ENCODE results near the gene KIF2A.

The KIF2A gene

DNA sequence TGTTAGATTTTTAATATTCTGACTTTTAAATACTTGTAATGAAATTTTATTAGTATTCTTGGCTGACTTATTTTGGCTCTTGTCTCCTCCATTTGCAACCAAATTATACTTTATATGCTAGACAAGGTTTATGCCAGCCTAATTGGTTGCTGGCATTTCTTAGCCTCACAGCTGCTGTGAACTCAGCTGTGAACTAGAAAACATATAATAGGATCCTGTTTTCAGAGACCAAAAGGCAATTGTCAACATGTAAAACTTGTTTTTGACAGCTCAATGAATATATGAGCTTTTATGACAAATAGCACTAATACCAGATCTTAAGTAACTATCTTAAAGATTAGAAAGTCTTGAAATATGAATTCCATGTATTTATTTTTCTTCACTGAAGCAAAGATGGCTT is 25.9 kb downstream of the KIF2A start:
- no peak for DNase-seq

DNA sequence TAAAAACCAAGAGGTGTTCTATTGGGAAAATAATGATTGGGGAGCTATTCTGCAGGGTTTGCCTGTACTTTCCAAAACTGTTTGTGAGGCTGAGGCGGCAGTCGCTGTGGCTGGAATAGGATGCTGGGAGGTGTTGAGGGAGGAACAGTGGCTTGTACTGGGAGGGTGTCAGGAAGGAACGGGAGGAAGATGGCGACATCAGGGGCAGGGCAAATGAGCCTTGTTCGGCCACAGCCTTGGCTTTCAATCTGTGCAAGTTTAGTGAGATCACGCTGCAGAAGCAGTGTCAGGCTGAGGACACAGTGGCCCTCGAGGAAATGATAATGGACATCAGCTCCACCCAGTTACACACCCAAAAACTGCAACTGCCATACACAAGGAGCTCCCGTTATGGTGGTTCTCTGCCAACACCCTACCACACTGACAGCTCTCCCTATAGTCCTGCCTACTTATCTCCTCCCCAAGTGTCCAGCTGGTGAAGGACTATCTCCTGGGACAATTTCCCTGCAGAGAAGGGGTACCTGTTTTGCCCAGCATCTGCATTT is 27.3 kb downstream of the KIF2A start:
- DNase-seq = no peak

DNA sequence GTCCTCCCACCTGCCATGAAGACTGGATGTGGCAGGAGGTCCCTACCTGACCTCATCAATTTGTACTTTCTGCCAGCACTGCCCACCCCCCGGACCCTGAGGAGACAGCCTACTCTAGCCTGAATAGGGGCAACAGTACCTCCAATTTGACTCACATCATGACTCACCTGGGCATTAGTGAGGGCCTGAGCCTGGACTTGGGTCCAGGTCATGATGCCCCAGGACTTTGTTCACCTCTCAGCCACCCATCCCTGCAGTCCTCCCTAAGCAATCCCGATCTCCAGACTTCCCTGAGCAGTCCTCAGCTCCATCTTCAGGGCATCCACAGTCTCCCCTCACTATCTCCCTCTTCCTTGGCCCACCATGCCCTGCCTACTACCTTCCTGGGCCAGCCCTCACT is 28.1 kb downstream of the KIF2A start:
- DNase-seq = no peak

DNA sequence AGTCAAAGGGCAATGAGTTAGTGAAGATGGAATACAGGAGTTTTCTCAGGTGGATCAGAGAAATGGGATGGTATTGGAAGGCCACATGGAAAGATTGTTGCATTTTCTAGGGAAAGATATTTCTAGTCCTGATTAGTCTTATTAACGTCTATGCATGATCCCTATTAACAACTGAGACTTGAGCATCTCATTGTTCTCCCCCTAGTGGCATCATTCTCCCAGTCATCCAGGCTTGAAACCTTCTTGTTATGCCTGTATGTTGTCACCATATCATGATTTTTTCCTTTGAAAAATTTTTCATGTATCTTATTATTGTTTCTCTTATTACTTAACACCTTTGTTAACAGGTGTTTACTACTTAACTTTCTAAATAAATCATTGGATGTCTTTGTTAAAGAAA is 34.4 kb downstream of the KIF2A start:
- no peak for DNase-seq

DNA sequence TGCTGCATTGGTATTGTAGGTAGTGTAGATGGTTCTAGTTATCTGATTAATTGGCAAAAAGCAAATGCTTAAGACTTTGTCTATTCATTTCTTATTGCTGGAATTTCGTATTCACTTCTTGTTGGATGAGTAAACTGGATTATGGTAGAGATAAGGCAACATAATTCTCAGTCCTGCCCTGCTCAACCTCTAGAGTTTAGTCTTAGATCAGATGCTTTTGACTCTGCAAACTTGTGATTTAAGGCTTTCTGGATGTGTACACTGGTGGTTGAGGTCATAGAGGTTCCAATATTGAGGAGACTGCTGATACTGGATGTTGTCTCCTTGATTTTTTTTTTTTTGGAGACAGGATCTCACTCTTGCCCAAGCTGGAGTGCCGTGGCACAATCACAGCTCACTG is 35.0 kb downstream of the KIF2A start:
- no peak for DNase-seq

DNA sequence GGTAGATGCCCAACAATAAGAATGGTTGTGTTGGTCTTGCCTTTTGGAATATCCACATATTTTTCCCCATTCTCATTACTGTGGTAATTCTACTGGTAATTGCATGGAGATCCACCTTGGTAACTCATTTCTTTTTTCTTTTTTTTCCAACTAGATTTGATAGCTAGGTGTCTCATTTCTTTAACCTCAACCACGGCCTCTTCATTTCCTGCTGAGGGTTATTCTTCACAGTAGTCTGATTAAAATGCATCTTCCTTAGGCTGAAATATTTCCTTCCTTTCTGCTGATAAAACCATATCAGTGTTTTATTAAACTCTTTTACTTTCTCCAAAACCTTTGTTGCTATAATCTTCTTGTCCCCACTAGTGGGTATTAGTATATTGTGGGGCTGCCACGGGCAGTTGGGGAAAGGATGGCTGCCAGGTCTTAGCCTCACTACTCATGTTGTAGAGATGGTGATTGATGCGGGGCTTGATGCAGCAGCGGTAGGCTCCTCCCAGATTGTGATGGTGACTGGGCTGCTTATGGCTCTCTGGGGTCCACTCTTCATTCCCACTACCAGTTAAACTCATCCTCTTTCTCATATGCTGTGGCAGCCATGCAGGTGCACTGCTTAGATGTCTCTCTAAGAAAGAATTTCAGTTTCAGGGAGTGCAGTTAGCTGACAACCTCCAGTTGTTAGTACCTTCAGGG is 35.9 kb downstream of the KIF2A start:
- DNase-seq = peak; percentile 7

DNA sequence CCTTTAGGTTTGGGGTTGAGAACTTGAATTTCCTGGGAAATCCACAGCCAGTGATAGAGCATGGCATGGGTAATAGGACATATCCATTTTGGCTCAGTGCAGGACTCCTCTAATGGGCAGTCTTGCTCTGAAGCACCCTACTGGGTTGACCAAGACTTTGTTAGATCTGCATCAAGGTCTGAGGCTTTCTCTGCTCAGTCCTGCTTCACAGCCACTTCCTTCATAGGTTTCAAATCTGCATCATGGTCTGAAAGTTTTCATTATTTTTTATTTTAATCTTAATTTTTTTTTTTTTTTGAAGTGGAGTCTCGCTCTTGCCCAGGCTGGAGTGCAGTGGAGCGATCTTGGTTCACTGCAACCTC is 36.5 kb downstream of the KIF2A start:
- no peak for DNase-seq

DNA sequence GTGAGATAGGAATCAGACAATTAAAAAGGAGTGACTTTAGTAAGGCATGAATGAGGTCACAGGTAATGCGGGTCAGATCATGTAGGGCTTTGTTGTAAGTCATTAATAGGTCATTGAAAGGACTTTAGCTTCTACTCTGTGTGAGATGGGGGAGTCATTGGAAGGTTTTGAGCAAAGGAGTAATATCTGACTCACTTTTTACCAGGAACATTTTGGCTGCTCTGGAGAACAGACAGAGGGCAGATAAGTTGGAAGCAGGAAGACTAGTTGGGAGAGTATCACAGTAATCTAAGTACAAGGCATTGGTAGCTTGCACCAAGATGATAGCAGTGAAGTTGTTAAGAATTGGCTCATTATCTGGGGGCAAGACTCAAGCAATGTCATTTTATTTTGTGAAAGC is 37.4 kb downstream of the KIF2A start:
- no peak for DNase-seq

DNA sequence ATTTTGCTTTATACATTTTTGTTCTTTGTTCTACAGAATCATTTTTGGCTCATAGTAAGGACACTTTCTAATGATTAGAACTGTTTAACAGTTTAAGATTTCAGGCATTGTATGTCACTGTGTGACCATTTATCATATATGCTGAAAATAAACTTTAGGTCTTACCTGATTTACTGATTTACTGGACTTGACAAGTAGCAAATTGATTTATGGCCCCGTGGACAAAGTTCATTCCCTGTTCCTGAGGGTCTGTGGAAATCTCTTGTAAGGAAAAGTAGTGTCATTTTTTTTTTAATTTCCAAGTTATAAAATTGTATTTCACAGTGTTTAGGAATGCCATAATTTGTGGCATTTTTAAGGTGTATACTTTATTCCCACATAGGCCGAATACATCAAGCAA is 40.7 kb downstream of the KIF2A start:
- no peak for DNase-seq

DNA sequence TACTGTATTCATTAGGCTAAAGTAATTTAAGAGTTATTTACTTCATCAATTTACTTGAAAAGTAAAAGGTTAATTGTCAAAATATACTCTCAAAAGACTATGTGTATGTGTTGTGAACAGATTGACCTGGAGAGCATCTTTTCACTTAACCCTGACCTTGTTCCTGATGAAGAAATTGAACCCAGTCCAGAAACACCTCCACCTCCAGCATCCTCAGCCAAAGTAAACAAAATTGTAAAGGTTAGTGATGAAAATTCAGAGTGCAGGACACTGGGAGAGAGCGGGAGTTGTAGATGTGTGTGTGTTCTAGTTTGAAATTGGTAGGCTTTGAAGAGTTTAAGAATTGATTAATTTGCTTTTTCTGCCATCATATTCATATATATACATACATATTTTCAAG is 41.9 kb downstream of the KIF2A start:
- DNase-seq = no peak

DNA sequence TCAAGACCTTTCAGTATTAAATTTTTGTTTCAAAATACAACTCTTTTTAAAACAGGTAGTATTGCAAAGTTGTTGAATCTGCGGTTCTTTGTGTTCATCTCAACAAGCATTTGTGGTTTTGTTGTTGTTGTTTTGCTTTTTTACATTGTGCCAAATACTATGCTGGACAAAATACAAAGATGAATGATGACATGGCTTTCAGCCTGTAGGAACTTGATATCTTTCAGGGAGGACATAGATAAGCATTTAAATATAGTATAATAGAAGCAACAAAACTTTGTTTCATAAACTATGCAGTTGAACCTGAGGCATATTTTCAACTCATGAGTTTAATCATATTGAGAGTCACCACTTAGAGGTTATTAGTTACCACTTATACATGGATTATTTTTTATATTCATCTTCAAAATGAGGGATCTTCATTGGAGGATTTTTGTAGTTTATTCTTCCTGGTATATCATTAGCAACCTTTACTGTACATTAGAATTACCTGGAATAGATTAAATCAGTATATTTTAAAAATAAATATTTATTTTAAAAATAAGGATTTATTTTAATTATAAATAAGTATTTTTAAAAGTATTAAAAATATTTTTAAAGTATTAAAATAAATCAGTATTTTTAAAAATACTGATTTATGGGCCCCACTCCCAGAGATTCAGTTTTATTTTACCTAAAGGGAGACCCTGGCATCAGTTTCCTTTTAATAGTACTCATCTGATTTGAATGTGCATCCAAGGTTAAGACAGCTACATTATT is 42.9 kb downstream of the KIF2A start:
- no peak for DNase-seq

DNA sequence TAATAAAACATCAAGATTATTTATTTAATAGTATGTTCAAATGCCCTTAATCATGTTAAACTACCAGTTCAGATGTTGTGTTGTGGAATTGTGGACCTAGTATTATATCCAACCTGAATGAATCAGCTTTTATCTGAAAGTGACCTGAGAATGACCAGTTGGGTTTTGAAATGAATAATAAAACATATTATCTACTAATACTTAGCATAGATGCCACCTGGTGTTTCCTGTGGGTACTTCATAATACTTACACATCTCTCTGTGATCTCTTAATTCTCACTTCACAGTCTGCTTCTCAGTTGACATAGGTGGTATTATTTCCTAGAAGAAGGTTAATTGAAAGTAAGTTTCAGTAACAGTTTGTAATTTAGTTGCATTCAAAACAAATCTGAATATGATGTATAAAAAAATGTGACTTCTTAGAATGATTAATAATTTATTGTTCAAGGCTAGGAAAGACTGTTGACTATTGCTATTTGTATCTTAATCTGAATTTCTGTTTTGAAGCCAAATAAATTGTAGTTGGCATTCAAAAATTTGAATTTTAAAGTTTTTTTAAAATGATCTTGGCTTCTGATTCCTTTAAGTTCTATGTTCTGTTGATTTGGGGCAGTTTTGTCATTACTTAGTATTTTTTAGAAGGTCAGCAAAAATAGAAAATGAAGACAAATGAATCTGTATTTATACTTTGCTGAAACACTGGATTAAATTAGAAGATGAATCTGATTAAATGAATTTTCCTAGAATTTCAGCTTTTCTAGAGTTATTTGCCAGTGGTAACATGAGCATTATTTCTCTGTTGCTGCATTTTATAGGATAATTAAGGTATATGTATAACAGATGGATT is 48.2 kb downstream of the KIF2A start:
- no peak for DNase-seq

DNA sequence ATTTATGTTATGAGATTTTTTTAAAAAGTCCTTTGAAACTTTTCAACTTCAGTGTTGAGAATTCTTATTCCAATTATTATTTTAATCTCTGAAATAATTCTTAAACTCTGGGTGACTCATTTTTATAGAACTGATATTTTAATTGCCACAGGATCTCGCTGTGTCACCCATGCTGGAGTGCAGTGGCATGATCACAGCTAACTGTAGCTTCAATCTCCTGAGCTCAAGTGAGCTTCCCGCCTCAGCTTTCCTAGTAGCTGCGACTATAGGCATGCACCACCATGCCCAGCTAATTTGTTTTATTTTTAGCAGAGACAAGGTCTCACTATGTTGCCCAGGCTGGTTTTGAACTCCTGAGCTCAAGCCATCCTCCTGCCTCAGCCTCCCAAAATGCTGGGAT is 56.7 kb downstream of the KIF2A start:
- DNase-seq = no peak

DNA sequence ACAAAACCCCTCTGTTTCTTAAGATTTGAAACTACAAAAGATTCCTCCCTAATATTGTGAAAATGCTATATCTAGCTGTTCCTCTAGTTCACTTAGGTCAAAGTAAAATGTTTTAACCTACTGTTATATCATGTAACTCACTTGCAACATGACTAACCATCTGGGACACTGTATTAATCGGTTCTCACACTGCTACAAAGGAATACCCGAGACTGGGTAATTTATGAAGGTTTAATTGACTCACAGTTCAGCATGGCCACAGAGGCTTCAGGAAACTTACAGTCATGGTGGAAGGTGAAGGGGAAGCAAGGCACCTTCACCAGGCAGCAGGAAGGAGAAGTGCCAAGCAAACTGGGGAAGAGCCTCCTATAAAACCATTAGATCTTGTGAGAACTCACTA is 63.0 kb downstream of the KIF2A start:
- no peak for DNase-seq

DNA sequence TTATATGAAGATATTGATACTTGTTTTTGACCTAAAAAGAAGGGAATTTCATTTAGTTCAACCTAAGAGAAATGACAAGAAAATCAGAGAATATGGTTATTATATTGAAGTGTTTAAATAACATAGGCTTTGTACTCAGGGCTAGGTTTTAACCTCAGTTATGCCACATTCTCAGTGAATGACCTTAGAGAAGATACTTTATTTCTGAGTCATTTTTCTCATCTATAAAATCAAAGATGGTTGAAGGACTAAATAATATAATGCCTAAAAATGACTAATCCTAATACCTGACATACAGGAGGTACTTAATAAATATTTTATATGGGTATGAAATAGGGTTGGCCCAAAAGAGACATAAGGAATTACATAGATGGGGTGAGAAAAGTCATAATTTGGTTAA is 65.4 kb downstream of the KIF2A start:
- no peak for DNase-seq

DNA sequence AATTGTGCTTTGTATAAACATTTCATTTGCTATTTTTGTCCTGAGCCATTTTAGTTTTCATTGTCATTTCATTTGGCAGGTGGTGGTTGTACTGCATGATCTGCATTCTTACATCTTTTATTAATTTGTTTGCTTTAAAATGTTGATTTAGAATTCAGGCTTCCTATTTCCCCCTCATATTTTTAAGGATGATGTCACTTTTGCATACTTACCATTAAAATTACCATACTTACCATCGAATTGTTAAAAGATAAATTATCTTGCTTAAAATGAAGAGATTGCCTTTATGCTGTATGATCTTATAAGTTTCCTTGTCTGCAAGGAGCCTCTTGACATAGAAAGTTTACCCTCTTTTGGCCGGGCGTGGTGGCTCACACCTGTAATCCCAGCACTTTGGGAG is 66.6 kb downstream of the KIF2A start:
- no peak for DNase-seq

DNA sequence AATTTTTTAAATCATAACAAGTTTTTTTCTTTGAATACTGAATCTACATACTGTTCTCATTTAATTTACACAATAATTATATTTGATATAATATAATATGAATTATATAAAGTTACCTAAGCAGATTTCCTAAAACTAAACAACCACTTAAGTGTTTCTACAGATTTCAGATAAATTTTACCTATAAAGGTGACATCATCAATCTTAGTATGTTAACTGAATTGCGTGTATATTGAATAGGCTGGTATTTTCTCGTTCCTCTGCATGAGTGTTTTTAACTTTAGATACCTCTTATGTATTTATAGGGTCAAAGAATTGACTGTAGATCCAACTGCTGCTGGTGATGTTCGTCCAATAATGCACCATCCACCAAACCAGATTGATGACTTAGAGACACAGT is 67.4 kb downstream of the KIF2A start:
- DNase-seq = no peak

DNA sequence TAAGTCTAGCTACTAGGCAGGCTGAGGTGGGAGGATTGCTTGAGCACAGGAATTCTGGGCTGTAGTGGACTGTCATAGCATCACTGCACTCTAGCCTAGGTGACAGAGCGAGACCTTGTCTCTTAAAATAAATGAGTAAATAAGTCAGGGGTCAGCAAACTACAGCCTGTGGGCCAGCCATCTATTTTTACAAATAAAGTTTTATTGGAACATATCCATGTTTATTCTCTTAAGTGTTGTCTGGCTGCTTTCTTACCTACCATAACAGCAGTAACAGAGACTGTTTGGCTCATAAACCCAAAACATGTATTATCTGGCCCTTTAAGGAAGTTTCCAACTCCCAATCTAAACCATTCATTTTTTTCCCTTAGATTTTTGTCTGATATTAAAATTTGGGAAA is 68.1 kb downstream of the KIF2A start:
- no peak for DNase-seq

DNA sequence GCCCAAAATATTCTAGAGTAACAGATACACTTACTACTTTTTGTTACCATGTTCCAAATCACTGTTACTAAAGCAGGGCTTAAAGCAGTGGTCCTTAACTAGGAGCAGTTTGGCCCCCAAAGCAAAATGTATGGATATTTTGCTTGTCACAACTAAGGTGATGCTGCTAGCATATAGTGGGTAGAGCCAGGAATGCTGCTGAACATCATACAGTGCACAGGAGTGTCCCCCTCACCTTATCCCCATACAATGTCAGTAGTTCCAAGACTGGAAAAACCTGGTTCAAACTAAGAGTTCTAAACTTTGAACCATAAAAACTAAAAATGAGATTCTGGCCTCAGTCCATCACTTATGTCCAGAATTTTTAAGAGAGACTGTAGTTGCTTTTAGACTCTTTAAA is 69.6 kb downstream of the KIF2A start:
- DNase-seq = no peak

DNA sequence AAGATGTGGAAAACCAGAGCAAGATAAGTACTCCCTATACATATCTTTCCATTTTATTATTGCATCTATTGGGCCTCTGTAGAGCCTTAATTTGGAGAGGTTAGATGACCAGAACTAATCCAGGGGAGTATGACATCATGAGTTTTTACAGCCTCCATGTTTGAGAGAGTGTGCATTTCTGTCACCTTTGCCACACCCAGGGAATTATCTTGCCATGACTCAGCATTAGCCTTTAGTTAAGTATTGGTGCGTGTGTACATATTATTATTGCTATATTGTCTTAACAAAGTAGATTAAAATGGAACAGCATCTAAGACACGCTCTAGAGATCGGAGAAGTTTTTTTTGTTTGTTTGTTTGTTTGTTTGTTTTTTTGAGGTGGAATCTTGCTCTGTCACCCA is 70.1 kb downstream of the KIF2A start:
- DNase-seq = no peak

DNA sequence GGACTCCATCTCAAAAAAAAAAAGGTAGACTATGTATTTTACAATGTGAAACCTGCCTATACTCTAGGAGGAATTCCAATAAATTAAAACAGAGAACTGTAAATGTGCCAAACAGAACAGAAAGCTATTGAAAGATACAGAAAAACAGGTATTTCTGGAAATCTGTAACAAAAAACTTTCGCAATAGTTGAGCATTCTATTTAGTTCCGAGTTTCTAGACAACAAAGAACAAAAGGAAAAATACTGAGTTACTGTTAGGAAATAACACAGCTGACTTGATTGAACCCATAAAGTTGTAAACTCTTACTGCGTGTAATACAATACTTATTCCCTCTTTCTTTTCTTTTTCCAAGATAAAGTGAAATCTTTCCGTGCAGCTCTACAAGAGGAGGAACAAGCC is 79.1 kb downstream of the KIF2A start:
- DNase-seq = no peak

DNA sequence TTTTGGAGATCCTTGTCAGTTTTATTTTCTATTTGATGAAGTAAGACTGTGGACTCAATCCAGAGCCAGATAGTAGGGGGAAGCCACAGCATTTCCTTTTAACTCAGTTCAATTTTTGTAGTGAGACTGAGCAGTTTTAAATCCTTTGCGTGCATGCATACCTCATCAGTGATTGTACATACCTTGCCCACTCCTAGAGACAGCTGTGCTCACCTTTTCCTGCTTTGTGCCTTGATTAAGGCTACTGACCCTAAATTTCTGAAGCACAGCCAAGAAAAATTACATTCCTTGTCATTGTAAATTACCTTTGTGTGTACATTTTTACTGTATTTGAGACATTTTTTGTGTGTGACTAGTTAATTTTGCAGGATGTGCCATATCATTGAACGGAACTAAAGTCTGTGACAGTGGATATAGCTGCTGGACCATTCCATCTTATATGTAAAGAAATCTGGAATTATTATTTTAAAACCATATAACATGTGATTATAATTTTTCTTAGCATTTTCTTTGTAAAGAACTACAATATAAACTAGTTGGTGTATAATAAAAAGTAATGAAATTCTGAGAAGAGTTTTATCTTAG is 79.9 kb downstream of the KIF2A start:
- no peak for DNase-seq

DNA sequence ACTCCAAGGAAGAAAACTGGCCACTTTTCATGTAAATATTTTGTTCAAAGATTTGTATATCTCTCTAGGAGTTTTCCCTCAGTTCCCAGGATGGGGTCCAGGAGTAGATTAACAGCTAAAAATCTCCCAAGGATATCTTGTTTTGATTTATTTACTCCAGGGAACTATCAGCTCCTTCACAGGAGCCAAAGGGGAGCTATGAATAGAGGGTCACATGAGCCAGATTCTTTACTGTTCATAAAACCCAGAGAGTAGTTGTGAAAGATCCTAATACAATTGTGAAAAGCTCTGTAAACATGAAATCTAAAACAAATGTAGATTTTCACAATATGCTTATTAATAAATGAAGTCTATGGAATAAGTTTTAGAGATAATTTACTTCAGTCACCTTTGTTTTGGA is 80.8 kb downstream of the KIF2A start:
- DNase-seq = no peak
